Measurements from ENCODE around the gene RHBDD1. TPM values are rescaled to one million over a fixed set of nuclear protein-coding genes. Genes with fewer than 3 reads are reported as not detected.

RHBDD1 gene
- polyA plus RNA-seq, 1 of the 3 experiments (the other 2 are of a cell fraction), result 10.3 TPM

GRCh38 chr2:226888971-226889370, 53.1 kb downstream of the RHBDD1 start (continued):
- no peak for TF ChIP-seq REST (IDR thresholded peaks at IDR 0.05; ENCODE audit: low read depth, low read length)
- no peak for TF ChIP-seq GABPA (IDR thresholded peaks at IDR 0.05; ENCODE audit: low read depth)
- TF ChIP-seq USF1 (IDR thresholded peaks at IDR 0.05; ENCODE audit: borderline replicate concordance, low read depth), result no peak

- Histone ChIP-seq H3K4me1 (ENCODE audit: control insufficient read depth in 1 of 2, insufficient read depth in 2 of 2, low read depth in 1 of 2, low read length in 1 of 2) (peaks cover 2 to 14% of the 10 kb centered on the region in 2 experiments; a peak in 2 of 4 replicates), H3K9ac (no peak overlapping the region), H3K9me2 (no peaks in the 10 kb centered on the region), H3K36me3 (replicated peaks in 1 of 2; ENCODE audit: control insufficient read depth in 1 of 2, insufficient read depth in 2 of 2, low read length in 1 of 2) (no peaks in the 10 kb centered on the region), H3K4me3 (ENCODE audit: low read depth in 2 of 2, low read length in 1 of 2) (no peak overlapping the region), H3K4me2 (no peak overlapping the region), H3F3A (replicated peaks; ENCODE audit: insufficient read depth) (peaks cover 13% of the 10 kb centered on the region), H3K79me2 (ENCODE audit: insufficient read depth) (no peaks in the 10 kb centered on the region), H3K27ac (ENCODE audit: low read depth in 2 of 2, low read length in 1 of 2) (no peak overlapping the region), H3K9me3 (no peaks in the 10 kb centered on the region), H3K27me3 (ENCODE audit: insufficient read depth) (no peaks in the 10 kb centered on the region), H4K20me1 (ENCODE audit: insufficient read depth) (no peaks in the 10 kb centered on the region), H2AFZ (ENCODE audit: low read depth) (no peak overlapping the region)
- CTCF ChIA-PET, result interaction anchor here (1.4 kb wide), 1 partner anchor 87 kb away, joined by 4 read pairs; no protein-coding TSS in a partner anchor
- WGBS (ENCODE audit: low lambda C conversion rate), result 80% methylated on average over 1 of the region's 1 CpG
- TF ChIP-seq TCF12 (IDR thresholded peaks at IDR 0.05) (no peak), TAF1 (IDR thresholded peaks at IDR 0.05; ENCODE audit: borderline replicate concordance, low read depth, low read length) (no peak), RAD21 (IDR thresholded peaks at IDR 0.05; ENCODE audit: low read length) (no peak), NFIC (IDR thresholded peaks at IDR 0.05; ENCODE audit: borderline replicate concordance) (no peak), USF2 (IDR thresholded peaks at IDR 0.05; ENCODE audit: borderline replicate concordance, low read depth, low read length) (no peak), GABPA (IDR thresholded peaks at IDR 0.05; ENCODE audit: low read depth) (no peak), SIN3A (IDR thresholded peaks at IDR 0.05; ENCODE audit: borderline replicate concordance, low read depth, low read length) (no peak), IRF3 (IDR thresholded peaks at IDR 0.05; ENCODE audit: low read depth, low read length) (no peak)
- POLR2A ChIA-PET, result no interaction called here
- no peak for DNase-seq
Observed at GRCh38 chr2:226890286-226890685, 54.4 kb downstream of the RHBDD1 start.

All from SK-N-SH (cell line).